Middle frontal gyrus (tissue), 1 donor: ENCODE data around the gene PCDHA2.
"Not testable (repeated sequence)": the region's sequence is repeated elsewhere in the genome, so short reads cannot be mapped to it uniquely, and the experiment has no call there.

Experiments
- DNase-seq: peaks from one replicate; pipeline ENCODE4 v3.0.0-alpha.2; 2015; ENCODE audit warnings: low spot score; ENCODE audit errors: extremely low spot score

Gene PCDHA2

DNA sequence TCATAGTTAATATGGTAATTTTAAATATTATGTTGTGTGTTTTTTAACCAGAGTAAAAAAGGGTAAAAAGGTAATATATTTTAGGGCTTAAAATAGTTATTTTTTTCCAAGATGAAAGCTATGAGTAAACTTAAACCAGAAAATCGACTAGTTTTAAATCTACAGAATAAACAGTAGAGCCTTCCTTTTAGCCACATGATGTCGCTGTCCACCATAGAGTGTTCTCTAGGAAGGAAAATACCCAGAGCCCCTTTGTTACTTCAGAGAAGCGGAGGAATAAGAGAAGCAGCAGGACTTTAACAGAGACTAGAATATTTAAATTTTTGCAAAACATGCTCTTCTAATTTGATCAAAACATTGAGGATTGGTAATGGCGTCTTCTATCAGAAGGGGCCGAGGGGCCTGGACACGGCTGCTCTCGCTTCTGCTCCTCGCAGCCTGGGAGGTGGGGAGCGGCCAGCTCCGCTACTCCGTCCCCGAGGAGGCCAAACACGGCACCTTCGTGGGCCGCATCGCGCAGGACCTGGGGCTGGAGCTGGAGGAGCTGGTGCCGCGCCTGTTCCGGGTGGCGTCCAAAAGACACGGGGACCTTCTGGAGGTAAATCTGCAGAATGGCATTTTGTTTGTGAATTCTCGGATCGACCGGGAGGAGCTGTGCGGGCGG lies at the start of gene PCDHA2:
Gene PCDHA2, plus strand, starts transcription at position 258 of the 664 bp plus-strand sequence.
- DNase-seq: no peak

DNA sequence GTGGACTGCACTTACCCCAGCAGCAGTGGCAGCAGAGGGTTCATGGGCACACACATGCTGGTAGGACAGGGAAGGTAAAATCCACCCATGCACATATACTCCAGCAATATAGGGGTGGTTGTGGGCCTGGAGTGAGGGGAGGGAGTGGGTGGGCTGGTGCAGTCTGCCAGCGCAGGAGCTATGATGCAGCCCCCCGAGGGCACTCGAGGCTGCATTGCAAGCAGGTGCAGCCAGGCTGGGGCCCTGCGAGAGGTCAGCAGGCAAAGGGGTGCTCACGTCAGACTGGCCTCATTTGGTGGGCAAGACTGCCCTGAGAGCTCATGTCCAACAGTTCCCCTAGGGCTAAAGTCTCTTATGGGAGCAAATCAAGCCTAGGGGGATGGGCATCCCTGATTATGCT lies 41.1 kb upstream of the PCDHA2 start:
- DNase-seq: no peak

GRCh38 chr5:140764177-140764973 lies 30.3 kb upstream of the PCDHA2 start:
- no peak for DNase-seq

GRCh38 chr5:140767444-140767843 lies 27.2 kb upstream of the PCDHA2 start:
- no peak for DNase-seq

DNA sequence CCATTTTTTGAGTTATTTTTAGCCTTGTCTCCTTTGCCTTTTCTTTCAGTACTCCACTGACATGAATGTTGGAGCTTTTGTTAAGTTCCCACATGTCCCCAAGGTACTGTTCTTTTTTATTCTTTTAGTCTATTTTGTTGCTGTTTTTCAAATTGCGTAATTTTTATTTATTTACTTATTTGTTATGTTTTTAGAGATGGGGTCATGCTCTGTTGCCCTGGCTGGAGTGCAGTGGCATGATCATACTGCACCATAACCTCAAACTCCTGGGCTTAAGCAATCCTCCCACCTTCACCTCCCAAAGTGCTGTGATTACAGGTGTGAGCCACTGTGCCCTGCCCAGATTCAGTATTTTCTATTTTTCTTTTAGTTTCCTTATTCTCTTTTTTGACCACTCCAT lies 14.1 kb upstream of the PCDHA2 start:
- no peak for DNase-seq

GRCh38 chr5:140785905-140786686 lies 8.6 kb upstream of the PCDHA2 start, which contains the start of gene PCDHA1:
Gene PCDHA1, plus strand, starts transcription at chr5:140786140.
- DNase-seq: no peak

DNA sequence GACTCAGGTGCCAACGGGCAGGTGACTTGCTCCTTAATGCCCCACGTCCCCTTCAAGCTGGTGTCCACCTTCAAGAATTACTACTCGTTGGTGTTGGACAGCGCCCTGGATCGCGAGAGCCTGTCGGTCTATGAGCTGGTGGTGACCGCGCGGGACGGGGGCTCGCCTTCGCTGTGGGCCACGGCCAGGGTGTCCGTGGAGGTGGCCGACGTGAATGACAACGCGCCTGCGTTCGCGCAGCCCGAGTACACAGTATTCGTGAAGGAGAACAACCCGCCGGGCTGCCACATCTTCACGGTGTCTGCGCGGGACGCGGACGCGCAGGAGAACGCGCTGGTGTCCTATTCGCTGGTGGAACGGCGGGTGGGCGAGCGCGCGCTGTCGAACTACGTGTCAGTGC lies 7.2 kb upstream of the PCDHA2 start:
- DNase-seq: not testable (repeated sequence)

DNA sequence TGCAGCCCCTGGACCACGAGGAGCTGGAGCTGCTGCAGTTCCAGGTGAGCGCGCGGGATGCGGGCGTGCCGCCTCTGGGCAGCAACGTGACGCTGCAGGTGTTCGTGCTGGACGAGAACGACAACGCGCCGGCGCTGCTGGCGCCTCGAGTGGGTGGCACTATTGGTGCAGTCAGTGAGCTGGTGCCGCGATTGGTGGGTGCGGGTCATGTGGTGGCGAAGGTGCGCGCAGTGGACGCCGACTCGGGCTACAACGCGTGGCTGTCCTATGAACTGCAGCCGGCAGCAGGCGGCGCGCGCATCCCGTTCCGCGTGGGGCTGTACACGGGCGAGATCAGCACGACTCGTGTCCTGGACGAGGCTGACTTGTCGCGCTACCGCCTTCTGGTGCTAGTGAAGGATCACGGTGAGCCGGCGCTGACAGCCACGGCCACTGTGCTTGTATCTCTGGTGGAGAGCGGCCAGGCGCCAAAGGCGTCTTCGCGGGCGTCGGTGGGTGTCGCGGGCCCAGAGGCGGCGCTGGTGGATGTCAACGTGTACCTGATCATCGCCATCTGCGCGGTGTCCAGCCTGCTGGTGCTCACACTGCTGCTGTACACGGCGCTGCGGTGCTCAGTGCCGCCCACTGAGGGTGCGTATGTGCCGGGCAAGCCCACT lies 6.7 kb upstream of the PCDHA2 start:
- not testable (repeated sequence) for DNase-seq

DNA sequence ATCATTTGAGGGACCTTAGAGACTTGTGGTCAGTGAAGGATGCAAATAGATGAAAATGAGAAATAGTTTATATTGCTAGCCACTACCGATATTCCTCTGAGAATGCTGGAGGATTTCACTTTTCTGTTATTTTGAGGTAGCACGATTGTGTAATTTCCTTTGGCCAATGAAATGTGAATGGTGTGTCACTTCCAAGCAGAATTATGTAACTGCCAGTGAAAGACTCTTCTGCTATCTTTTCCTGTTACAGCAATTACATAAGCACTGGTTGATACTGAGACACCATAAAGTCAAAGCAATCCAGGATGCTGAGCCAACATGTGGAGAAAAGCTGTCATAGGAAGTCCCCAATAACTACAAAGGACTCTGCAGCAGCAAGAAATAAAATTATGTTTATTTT lies 3.6 kb upstream of the PCDHA2 start:
- no peak for DNase-seq

DNA sequence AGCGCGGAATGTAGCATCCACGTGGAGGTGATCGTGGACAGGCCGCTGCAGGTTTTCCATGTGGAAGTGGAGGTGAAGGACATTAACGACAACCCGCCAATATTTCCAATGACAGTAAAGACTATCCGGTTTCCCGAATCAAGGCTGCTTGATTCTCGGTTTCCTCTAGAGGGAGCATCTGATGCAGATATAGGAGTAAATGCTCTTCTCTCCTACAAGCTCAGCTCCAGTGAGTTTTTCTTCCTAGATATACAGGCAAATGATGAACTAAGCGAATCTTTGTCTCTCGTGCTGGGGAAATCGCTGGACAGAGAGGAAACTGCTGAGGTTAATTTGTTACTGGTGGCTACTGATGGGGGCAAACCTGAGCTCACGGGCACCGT lies 598 bp downstream of the PCDHA2 start:
- DNase-seq: no peak

DNA sequence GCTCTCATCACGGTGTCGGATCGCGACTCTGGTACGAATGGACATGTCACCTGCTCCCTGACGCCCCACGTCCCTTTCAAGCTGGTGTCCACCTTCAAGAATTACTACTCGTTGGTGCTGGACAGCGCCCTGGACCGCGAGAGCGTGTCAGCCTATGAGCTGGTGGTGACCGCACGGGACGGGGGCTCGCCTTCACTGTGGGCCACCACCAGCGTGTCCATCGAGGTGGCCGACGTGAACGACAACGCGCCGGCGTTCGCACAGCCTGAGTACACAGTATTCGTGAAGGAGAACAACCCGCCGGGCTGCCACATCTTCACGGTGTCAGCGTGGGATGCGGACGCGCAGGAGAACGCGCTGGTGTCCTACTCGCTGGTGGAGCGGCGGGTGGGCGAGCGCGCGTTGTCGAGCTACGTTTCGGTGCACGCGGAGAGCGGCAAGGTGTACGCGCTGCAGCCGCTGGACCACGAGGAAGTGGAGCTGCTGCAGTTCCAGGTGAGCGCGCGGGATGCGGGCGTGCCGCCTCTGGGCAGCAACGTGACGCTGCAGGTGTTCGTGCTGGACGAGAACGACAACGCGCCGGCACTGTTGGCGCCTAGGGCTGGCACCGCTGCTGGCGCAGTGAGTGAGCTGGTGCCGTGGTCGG lies 1.5 kb downstream of the PCDHA2 start:
- DNase-seq: not testable (repeated sequence)

GRCh38 chr5:140796718-140797095 lies 2.1 kb downstream of the PCDHA2 start:
- DNase-seq: no peak

GRCh38 chr5:140800816-140801493 lies 6.3 kb downstream of the PCDHA2 start, which contains the start of gene PCDHA3:
Gene PCDHA3, plus strand, starts transcription at chr5:140801057.
- DNase-seq: no peak

DNA sequence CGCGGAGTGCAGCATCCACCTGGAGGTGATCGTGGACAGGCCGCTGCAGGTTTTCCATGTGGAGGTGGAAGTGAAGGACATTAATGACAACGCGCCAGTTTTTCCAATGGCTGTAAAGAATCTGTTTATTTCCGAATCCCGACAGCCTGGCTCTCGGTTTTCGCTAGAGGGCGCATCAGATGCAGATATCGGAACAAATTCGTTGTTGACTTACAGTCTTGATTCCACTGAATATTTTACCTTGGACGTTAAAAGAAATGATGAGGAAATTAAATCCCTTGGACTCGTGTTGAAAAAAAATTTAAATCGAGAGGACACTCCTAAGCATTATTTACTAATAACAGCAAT lies 6.8 kb downstream of the PCDHA2 start:
- no peak for DNase-seq

GRCh38 chr5:140802381-140802780 lies 7.7 kb downstream of the PCDHA2 start:
- DNase-seq: not testable (repeated sequence)

- DNase-seq: no peak
Observed at GRCh38 chr5:140802781-140803271, 8.2 kb downstream of the PCDHA2 start.

DNA sequence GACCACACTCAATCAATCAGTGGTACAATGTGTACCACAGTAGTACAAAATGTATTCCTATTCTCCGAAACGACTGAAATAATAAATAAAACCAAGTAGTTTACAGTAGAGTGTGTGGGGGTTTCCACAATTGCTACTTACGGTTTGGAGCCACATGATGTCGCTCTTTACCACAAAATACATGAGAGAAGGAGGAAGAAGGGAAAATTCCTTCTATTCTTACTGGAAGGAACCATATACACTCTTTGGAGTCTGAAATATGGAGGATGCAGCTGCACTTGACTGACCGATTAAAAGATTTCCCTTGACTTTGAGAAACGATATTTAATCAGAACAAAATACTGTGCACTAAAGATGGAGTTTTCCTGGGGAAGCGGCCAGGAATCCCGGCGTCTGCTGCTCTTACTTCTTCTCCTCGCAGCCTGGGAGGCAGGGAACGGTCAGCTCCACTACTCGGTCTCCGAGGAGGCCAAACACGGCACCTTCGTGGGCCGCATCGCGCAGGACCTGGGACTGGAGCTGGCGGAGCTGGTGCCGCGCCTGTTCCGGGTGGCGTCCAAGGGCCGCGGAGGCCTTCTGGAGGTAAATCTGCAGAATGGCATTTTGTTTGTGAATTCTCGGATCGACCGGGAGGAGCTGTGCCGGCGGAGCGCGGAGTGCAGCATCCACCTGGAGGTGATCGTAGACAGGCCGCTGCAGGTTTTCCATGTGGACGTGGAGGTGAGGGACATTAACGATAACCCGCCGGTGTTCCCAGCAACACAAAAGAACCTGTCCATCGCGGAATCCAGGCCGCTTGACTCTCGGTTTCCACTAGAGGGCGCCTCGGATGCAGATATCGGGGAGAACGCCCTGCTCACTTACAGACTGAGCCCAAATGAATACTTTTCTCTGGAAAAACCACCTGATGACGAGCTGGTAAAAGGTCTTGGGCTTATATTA lies 12.5 kb downstream of the PCDHA2 start, which contains the start of gene PCDHA4:
Gene PCDHA4, plus strand, starts transcription at position 235 of the 942 bp plus-strand sequence.
- no peak for DNase-seq

- not testable (repeated sequence) for DNase-seq
Observed at GRCh38 chr5:140808241-140808888, 13.7 kb downstream of the PCDHA2 start.

GRCh38 chr5:140808889-140809291 lies 14.2 kb downstream of the PCDHA2 start:
- DNase-seq: no peak
